Activated CD4-positive, alpha-beta T cell treated with anti-CD3 and anti-CD28 coated beads, Interleukin-2, amount 50 U/mL, for 48 hours (primary cell): ENCODE data around the gene METTL25B.

Source experiments
- DNase-seq, 2 experiments: peaks; one replicate each; pipeline ENCODE4 v3.0.0-alpha.2; 2020

METTL25B gene

DNA sequence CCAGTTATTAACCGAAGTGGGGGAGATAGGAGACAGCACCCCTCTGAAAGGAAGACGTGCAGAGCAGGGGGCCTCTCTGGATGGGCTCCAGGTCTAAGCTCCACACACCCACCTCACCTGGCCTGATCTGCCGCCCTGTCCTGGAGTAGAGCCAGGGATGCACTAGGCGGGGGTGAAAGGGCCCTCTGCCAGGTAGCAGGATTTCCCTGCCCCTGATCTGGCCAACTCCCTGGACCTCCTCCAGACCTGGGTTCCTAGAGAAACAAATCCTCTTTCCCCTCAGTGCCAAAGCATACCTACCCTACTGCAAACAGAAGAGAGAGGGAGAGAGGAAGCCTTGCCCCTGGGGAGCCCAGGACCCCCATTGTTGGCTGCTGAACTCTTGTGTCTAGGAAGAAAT lies 24.9 kb upstream of the METTL25B start:
- no peak for DNase-seq

DNA sequence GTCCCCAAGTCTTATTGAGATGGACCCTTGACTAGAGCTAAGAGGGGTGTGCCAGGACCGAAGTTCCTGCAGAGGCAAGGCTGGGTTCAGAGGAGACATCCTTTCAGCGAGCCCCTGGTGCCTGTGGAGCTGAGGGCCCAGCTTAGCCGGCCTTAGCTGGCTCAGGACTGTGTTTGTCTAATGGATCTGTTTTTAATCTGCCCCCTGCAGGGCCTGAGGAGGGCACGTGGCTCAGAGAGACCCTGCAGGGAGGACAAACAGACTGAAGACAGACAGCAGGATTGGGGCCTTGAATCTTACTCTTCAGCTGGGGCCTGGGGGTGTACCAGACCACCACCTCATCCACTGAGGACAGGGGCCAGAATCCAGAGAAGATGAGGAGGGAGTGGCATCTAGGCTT lies 24.5 kb upstream of the METTL25B start:
- DNase-seq: no peak

DNA sequence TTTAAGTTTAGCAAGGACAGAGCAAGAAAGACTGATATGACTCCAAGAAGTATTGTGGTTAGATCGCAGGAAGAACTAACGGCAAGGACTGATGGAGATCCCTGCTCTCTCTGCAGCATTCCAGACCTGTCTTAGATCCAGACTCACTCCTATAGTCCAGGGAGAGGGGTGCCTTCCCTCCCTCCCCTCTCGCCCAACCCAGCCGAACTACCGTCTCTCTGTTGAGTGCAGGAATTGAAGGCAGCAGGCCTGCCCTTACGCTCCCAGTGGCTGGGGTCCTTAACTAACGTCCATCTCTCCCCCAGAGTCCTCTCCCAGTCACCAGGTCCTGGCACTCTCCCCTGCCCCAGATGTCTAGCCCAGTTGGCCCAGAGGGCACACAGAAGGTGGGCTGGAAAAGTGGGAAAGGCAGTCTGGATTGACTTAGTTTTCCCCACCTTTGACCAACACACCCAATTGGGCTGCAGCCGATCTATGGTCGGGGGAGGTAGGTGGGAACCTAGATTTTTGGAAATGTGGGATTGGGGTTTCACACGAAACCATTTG lies 24.0 kb upstream of the METTL25B start:
- DNase-seq: no peak

DNA sequence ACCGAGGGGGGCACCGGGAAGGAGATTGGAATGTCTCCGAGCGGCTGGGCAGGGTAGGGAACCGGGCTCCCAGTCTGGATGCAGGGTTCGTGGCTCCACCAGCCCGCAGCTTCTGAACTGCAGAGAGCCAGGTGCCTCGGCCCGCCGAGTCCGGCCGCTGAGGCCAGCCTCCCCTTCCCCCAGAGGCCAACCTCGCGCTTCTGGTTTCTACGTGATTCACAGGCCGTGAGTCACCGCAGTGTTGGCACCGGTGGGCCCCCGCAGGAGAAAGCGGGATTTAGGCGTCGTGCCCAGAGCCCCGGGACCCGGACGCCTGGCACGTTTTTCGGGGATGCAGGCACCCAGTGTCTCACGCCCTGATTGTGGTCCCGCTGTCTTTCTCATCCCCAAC lies 23.3 kb upstream of the METTL25B start:
- DNase-seq: peak; percentile 53 to 68

DNA sequence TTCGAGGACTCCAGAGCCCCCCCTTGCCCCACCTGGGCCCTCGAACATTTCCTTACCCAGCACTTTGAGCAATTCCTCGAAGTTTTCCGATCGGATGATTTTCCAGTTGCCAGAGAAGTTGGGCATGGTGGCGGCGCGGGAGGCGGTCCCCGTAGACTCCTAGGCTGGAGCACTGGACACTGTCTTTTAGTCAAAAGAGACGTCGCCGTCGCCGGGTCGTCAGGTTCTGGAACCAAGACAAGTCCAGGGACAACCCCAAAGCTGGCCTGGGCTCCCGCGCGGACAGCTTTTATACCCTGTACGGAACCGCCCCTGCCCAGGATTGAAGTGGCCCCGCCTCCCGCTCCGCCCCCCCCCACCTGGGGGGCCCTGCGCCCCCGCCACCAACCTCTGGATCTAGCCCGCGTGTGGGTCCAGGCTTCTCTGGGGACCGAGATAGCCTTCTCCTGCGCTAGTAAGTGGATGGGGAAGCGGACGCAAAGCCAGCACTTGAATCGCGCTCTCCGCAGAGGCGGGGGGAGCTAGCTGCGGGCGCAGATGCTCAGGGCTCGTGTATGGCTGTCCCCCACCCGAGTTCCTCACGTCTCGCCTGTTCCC lies 22.9 kb upstream of the METTL25B start, which contains the start of gene CRABP2:
Gene CRABP2, minus strand, starts transcription at position 263 of the 597 bp plus-strand sequence. Its CDS starts 137 bp downstream, at position 126.
- peak; percentile 37 to 45 for DNase-seq

DNA sequence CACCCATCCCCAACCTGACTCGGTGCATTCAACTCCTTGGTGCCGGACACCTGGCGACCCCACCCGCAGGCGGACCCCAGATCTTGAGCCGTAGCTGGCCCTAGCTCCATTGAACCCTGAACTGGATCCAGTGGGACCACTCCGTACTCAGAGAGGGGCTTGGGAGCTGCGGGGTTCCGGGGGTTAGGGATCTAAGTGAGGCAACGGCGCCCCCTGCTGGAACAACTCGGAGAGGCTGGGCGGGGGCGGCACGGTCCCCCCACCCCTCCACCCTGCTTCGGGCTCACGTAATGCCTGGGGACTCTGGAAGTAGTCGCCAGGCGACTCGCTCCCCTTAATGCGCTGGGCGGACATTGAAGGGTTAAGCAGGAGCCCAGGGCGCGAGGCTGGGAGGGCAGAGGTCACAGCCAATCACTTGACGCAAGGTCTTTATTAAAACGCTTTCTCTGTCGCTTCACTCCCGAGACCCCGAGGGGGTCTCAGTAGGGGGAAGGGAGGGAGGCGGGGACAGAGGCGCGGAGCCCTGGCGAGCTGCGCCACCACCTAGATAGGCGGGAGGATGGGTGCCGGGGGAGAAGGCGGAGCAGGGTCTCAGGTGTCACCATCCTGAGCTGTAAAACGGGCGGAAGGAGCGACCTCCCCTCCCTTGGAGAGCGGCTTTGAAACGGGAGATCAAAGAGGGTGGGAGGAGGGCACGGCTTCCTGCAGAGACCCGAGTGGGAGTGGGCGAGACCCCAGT lies 22.2 kb upstream of the METTL25B start:
- DNase-seq: peak; percentile 81 to 82

DNA sequence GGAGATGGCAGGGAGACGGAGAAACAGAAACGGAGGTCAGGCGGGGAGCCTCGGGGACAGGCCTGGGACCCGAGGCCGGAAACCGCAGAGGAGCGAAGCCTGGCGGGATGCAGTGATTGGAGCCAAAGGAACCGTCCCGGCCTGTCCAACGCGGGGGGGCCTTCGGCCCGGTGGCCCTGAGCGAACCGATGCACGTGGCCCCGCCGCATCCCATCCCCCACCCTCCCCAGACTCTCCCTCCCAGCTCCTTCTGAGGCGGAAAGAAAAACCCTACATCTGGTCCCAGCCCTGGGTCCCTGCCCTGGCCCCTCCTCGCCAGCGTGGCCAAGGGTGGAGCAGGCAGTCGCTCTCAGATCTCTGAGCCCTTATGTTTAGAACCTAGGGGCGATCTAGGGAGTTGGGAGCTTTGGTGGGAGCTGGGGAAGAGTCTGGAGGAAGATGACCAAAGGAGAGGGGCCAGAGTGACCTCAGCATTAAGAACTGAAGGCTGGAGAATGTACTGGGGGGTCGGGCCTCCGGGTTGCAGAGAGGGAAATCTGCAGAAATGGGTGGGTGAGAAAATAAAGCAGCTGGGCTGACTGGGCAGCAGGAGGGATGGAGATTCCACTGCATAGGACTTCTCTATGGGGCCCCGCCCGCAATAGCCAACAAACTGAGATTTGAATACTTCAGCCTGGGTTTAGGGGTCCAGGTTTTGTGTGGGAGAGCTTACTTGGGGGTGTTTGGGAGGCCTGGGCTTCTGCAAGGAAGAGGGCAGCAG lies 21.4 kb upstream of the METTL25B start:
- peak in 1 of 2 experiments; percentile 22 for DNase-seq

DNA sequence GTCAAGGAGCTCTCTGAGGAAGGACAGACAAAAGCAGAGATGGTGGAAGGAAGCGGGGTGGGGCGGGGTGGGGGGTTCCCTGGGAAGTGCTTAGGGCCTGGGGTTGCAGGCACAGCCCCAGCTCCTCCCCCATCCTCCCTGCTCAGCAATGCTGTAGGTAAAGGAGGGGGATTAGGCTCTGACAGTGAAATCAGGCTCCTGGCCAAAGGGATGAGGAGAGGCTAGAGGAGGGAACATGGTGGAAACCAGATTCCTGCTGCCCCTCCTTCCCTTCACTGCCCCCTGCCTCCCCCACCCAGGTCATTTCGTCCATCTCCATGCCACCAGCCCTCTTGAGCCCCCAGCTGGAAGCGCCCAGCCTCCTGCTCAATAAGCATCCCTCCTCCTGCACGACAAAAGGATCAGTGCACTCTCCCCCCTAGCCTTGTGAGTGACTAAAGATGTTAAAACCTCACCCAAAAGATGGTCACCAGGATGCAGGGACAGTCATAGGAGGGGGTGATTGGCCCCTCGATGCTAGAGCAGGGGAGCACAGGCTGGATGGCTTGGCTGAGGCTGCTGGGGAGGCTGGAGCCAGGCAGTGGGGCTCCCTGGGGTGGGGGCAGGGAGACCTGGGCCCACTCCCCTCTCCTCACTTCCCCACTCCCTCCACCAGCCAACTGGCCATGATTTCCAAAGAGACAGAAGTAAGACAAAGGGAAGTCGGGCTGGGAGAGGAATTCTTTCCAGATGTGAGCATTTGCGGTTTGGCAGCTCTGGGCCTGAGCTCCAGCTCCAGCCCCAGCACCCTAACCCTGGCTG lies 20.7 kb upstream of the METTL25B start:
- DNase-seq: no peak

DNA sequence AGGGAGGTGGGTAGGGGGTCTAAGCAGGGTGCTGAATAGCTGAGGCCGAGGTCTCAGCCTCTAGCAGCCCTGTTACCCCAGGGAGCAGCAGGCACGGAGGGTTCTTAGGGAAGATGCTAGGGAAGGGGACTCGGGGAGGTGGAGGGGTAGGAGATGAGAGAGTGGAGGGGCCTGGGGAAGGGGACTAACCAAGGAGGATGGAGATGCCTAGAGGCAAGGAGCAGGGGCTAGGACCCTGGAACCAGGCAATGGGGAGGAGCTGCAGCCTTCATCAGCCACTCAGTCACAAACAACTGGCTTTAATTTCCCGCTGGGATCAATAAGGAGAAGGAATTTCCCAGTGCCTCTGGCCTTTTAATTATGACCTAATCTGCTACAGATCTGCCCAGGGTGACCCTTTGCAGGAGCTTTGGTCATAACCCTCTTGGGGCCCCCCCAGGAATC lies 20.0 kb upstream of the METTL25B start:
- no peak for DNase-seq

DNA sequence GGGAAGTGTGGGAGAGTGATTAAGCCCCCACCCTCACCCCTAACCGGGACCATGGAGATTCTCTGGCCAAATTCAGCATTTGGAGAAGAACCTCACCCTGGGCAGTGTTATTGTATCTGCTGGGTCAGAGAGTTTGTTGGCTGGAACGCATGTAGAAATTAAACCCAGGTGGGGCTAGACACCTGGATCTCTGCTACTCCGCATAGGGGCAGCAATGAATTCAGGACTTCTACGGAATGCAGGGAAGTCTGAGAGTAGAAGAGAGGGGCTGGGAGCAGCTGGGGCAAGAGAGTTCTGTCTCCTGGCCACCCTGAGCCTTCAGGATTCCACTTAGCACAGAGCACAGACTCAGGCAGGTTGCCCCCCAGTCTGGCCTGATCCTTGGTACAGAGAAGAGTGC lies 19.2 kb upstream of the METTL25B start:
- DNase-seq: no peak

DNA sequence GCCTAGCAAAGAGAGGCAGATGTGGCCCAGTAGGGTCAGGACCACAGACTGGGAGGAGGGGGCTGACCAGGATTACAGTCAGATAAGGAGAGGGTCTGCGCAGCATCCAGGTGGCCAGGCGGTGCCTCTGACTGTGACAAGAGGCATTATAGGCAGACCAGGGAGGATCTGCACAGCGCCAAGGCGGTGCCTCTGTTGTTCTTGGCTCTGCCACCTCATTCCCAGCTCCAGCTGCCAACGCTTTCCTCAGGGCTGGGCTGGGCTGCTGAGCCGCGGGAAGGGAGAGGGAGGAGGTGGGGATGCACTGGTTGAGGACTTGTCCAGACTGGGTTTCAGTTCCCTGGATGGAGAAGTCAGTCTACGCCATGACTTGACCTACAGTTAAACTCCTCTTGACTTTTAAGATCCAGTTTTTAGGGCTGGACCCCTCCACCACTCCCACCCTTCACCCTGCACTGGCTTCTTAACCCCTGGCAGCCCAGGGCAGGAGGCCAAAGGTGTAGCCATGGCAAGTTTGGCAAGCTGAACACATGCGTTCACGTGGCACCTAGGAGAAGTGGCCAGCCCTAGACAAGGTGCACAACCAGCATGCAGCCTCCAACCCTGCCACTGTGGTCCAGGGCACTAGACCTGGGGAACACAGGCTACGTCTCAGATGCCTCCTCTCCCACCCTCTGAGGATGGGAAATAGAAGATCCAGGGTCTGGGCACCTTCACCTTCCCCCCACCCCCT lies 18.3 kb upstream of the METTL25B start:
- no peak for DNase-seq

DNA sequence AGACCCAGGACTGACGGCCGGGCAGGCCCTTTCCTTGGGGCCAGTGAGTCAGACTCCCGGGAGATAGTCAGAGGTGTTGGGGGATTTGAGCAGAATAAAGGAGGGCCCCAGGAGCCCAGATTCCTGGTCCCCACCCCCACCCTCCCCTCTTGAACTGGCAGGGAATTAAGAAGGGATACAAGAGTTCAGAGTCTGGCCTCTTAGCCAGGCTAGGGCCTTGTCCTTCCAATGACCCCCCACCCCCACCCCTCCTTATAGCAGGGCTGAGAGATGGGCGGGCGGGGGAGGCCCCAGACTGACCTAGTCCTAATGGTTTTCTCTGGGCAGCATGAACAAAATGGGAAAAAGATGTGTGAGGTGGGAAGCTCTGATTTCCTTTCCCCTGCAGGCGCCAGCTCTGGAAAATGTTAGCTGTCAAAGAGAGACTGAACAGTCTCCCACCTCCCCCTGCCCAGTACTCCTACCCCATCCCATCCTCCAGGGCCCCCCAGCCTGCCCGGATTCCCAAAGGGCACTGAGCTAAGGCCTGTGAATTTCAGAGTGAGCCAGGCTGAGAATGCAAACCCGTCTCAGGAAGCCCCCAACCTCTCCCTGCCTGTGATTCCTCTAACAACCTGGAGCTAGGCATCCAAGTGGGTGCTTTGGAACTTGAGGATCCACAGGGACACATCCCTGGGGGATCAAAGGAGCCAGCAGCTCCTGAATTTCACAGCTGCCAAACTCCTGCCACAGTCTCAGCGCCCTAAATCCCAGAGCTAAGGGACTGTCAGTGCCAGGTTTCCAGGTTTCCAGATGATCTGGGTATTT lies 17.1 kb upstream of the METTL25B start:
- DNase-seq: no peak

DNA sequence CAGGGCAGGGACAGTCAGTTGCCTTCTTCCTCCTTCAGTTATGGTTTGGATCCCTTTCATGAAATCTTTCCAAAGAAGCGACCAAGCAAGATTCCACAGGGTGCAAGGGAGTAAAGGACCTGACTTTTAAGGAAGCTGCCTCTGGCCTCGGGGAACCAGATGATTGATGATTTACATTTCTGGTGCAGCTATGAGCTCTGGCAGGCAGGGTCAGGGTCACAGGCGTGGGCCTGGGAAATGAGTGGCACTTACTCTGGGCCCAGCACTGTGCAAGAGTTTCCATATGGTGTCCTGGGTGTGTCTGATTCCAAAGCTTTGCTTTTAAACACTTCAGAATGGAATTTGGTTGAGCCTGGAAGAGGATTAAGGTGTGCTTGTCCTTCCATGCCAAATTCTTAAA lies 15.6 kb upstream of the METTL25B start:
- DNase-seq: no peak

DNA sequence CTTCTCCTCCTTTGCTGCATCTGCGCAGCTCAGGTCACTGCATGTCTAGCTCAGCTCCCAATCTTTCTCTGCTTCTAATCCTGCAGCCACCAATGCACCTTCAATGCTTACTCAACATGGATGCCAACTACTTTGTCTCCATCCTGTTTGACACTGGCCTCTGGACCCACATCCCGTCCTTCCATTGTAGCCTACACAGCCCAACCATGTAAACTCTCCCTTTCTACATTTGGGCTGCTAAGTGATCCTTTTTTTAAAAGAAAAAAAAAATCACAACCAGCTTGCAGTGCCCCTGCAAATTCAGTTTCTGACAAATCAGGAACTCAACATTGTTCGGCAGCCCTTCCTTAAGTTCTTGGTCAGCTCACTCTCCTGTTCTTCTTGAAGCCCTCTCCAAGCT lies 13.4 kb upstream of the METTL25B start:
- no peak for DNase-seq

DNA sequence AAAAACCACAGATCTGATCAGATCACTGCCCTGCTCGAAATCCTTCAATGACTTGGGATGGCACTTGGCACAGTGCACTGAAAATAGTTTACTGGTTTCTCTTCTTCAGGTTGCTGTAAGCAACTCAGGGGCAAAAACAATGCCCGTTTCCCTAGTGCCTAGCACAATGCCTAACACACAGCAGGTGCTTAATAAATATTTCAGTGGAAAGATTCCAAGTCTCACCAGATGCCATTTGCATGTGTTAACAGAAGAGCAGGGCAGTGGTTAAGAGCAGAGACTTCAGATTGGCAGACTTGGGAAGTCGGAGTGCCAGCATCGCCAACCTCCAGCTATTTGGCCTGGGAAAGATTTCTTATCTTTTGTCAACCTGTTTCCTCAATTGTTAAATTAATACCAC lies 10.9 kb upstream of the METTL25B start:
- DNase-seq: no peak

DNA sequence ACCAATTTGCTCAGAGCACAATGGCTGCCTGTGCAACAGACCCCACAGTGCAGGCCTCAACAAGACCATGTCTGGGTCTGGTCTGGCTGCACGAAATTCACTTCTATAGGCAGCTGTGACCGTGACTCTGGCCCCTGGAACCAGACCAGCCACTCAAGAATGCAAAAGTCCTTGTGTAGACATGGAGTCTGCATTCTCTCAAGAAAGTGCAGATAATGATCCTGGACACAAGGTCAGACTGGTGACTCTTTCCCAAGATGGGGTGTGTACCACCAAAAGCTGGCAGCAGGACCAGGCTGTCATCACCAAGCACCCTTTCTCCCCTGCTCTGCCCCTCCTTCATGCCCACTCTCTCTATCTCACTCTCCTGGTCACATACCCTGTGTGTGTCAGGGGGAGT lies 7.1 kb upstream of the METTL25B start:
- DNase-seq: no peak

DNA sequence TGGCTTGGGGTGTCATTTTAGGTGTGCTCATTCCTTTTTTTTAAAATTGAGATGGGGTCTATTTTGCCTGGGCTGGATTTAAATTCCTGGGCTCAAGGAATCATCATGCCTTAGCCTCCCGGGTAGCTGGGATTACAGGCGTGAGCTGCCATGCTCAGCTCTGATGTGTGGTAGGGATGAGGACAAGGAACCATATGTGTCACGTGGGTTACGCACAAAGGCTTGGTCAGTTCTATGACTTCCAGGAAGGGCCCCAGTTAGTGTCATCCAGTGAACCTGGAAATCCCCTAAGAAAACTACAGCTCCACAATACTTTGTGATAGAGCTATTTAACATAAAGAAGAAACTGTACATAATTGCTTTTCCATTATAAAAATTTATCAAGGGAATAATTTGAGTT lies 6.7 kb upstream of the METTL25B start:
- DNase-seq: peak in 1 of 2 experiments; percentile 25

DNA sequence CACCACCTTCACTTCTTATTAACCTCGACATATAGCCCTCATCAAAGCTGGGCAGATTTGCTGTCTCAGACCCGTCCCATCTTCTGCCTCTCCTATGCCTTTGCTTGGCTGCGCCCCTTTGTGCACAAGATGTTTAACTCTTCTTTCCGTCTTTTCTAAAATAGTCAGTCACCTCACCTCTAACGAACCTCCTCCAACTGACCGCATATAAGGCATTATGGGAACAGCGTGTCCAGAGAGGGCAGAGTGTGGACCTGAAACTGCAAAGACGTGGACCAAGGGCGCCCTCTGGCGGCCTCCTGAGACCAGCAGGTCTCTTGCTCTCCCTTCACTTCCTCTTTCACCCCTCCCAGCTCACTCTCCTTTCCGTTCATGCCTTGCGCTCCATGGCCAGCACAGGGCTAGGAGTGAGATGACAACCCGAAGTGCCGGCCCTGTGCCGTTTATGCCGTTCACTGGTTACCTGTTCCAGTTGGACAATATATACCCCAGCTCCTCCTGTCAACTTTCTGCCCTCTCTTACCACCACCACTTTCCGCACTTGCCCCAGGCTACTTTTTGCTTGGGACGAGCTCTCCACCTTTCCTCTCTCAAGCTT lies 2.5 kb upstream of the METTL25B start:
- DNase-seq: peak; percentile 83 to 87

DNA sequence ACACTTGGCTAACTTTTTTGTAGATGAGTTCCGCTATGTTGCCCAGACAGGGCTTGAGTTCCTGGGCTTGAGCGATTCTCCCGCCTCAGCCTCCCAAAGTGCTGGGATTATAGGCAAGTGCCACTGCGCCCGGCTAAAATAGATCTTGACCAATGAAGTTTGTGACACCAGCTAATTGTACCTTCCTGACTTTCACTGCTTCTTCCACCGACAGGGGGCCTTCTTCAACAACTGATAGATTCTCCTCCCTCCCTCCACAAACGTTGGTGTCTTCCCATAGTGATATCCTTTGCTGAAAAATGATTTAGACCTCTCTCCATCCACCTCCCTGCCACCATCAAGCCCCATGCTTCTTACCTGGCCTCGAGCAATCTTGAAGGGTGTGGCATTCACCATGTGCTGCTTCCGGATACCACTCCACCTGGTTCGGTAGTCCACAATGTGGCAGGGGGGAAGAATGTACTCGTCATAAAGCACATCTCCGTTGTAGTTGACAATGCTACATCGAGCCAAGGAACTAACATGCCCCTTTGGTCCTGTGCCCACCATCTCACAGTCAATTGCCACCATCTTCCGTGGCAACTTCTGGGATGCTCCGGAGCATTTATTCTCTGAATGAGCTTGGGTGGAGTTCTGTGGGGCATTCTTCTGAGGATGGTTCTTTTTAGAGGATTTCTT lies 1.6 kb upstream of the METTL25B start:
- peak; percentile 56 to 72 for DNase-seq

DNA sequence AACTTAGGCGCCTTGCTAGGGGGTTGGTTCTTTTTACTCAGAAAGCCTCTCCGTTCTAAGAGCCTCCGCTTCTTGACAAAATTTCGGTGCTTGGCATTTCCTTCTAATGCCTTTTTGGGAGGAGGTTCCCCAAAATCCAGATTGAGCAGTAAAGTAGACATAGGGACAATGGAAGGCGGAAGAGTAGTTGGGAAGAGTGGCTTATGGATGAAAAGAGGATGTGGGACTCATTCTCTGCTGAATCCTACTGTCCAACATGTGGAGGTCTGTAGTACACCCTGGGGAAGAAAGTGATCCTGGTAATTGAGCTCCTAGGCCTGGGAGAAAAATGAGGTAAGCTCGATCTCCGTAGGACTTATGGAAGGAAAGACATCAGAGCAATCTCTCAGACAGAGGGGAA lies 777 bp upstream of the METTL25B start:
- no peak for DNase-seq
